OCI-LY3 (cell line): ENCODE measurements around the gene SCUBE1.

ENCODE experiments used
- H2AFZ ChIP-seq: fragments of 200-600, 300-600 bp; shearing (Covaris generic); 2 replicates; pipeline ENCODE4 v1.6.0; 2014; ENCODE audit warnings: antibody characterized with exemption, low read depth, low read length
- H3K27ac ChIP-seq: fragments of 200-600, 300-600 bp; sonication (generic); 2 replicates; pipeline ENCODE4 v1.5.1; 2014; ENCODE audit warnings: mild to moderate bottlenecking, low read length, moderate library complexity, mixed read lengths
- H3K27me3 ChIP-seq: fragments of 200-600, 300-600 bp; sonication (generic); 2 replicates; pipeline ENCODE4 v1.6.1; 2014; ENCODE audit warnings: low read depth, low read length, mixed read lengths
- H3K36me3 ChIP-seq: fragments of 200-600, 300-600 bp; sonication (generic); replicated peaks from 2 replicates; pipeline ENCODE3; 2014; ENCODE audit warnings: low read depth, low read length, mixed read lengths
- H3K4me1 ChIP-seq: fragments of 300-600, 200-600 bp; sonication (generic); 2 replicates; pipeline ENCODE4 v1.6.1; 2014; ENCODE audit warnings: low read length, mixed read lengths
- H3K4me2 ChIP-seq: fragments of 200-600, 300-600 bp; sonication (generic); 2 replicates; pipeline ENCODE4 v1.6.1; 2014; ENCODE audit warnings: low read length, mixed read lengths
- H3K4me3 ChIP-seq: fragments of 300-600, 200-600 bp; sonication (generic); 2 replicates; pipeline ENCODE4 v1.5.1; 2014; ENCODE audit warnings: antibody characterized with exemption, mild to moderate bottlenecking, low read length, moderate library complexity
- H3K79me2 ChIP-seq: fragments of 300-600, 200-600 bp; shearing (Covaris generic); 2 replicates; pipeline ENCODE4 v1.6.1; 2014; ENCODE audit warnings: mild to moderate bottlenecking, low read length, mixed read lengths
- H3K9ac ChIP-seq: fragments of 300-600, 200-600 bp; shearing (Covaris generic); 2 replicates; pipeline ENCODE4 v1.6.0; 2014; ENCODE audit warnings: mild to moderate bottlenecking, low read length, moderate library complexity
- H3K9me3 ChIP-seq: fragments of 200-600, 300-600 bp; shearing (Covaris generic); 2 replicates; pipeline ENCODE4 v1.6.1; 2014; ENCODE audit warnings: low read length, mixed read lengths; ENCODE audit not compliant: insufficient read depth
- H4K20me1 ChIP-seq: fragments of 200-600, 300-600 bp; sonication (generic); 2 replicates; pipeline ENCODE4 v1.6.1; 2016; ENCODE audit warnings: low read length, mixed read lengths; ENCODE audit not compliant: insufficient read depth
- CTCF ChIP-seq: fragments of 200-600, 300-600 bp; sonication (generic); IDR thresholded peaks from 2 replicates; pipeline ENCODE4 v1.5.1; 2014; ENCODE audit warnings: antibody characterized with exemption, low read length, low read depth
- EZH2phosphoT487 ChIP-seq: fragments of 200-600 bp; shearing (Covaris generic); IDR thresholded peaks from 2 replicates; pipeline ENCODE4 v1.6.1; 2018; ENCODE audit warnings: antibody characterized with exemption, mixed run types, low read depth

The SCUBE1 gene

GRCh38 chr22:43365715-43366440 lies 22.7 kb upstream of the SCUBE1 start:
- Histone ChIP-seq H2AFZ (no peak overlapping the region), H3K36me3 (no peaks in the 10 kb centered on the region), H3K27me3 (peaks cover 32% of the 10 kb centered on the region), H3K9me3 (no peaks in the 10 kb centered on the region), H4K20me1 (no peaks in the 10 kb centered on the region), H3K4me1 (no peaks in the 10 kb centered on the region), H3K27ac (no peak overlapping the region), H3K79me2 (no peaks in the 10 kb centered on the region), H3K9ac (no peak overlapping the region), H3K4me3 (no peak overlapping the region), H3K4me2 (no peak overlapping the region)
- TF ChIP-seq CTCF (no peak), EZH2phosphoT487 (no peak)

- Histone ChIP-seq H3K4me2 (no peak overlapping the region), H2AFZ (no peak overlapping the region), H3K9ac (no peak overlapping the region), H3K79me2 (no peaks in the 10 kb centered on the region), H3K9me3 (no peaks in the 10 kb centered on the region), H4K20me1 (no peaks in the 10 kb centered on the region), H3K4me1 (no peaks in the 10 kb centered on the region), H3K27ac (no peak overlapping the region), H3K4me3 (no peak overlapping the region), H3K27me3 (peaks cover 31% of the 10 kb centered on the region), H3K36me3 (no peaks in the 10 kb centered on the region)
- TF ChIP-seq EZH2phosphoT487 (no peak), CTCF (no peak)
These were observed 20.9 kb upstream of the SCUBE1 start for GRCh38 chr22:43364169-43364435.

GRCh38 chr22:43363315-43364168 lies 20.4 kb upstream of the SCUBE1 start:
- Histone ChIP-seq H3K9ac (no peak overlapping the region), H3K27me3 (peaks cover 31% of the 10 kb centered on the region), H3K4me2 (no peak overlapping the region), H3K4me1 (no peaks in the 10 kb centered on the region), H3K4me3 (no peak overlapping the region), H3K79me2 (no peaks in the 10 kb centered on the region), H4K20me1 (no peaks in the 10 kb centered on the region), H3K9me3 (no peaks in the 10 kb centered on the region), H3K27ac (no peak overlapping the region), H3K36me3 (no peaks in the 10 kb centered on the region), H2AFZ (no peak overlapping the region)
- TF ChIP-seq EZH2phosphoT487 (no peak), CTCF (no peak)

- no peaks in the 10 kb centered on the region for H3K9me3 ChIP-seq
- H3K4me1 ChIP-seq = no peaks in the 10 kb centered on the region
- no peaks in the 10 kb centered on the region for H3K36me3 ChIP-seq
- no peak overlapping the region for H2AFZ ChIP-seq
- no peak overlapping the region for H3K27ac ChIP-seq
- H3K27me3 ChIP-seq = peaks cover 17% of the 10 kb centered on the region; the same call in 1 of the 2 replicates
- no peak overlapping the region for H3K4me2 ChIP-seq
- no peak for TF ChIP-seq CTCF
- TF ChIP-seq EZH2phosphoT487 = no peak
- H3K4me3 ChIP-seq = no peak overlapping the region
- no peak overlapping the region for H3K9ac ChIP-seq
- H4K20me1 ChIP-seq = no peaks in the 10 kb centered on the region
- no peaks in the 10 kb centered on the region for H3K79me2 ChIP-seq
These were observed 17.4 kb upstream of the SCUBE1 start for GRCh38 chr22:43360576-43360975.
